Measurements from ENCODE around the gene PAH.
A peak's percentile ranks its signal among the peaks of the same experiment; 100 is the strongest.
"Not testable (repeated sequence)": the region's sequence is repeated elsewhere in the genome, so short reads cannot be mapped to it uniquely, and the experiment has no call there.

The PAH gene

DNA sequence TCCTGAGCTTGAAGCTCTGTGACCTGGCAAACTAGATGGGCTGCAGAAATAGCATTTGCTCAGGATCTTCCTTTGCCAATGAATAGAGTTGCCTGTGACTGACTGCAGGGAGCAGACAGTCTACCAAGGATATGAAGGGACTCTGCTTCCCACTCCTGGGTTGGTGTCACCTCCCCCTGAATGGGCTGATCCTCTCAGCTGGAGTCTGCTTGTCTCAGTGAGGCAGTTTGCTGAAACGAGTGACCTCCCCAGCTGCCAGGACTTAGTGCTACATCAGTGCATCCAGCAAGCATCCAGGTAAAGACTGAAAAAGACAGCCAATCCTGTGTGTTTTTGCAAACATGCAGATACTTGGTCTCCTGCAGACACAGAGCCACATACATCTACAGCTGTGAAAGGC, 28.5 kb downstream of the PAH start:
- no peak for DNase-seq

- no peak for DNase-seq
These were observed 31.8 kb downstream of the PAH start for GRCh38 chr12:102885043-102885932.

GRCh38 chr12:102883204-102883799, 33.7 kb downstream of the PAH start:
- peak; percentile 74 for DNase-seq

- no peak for DNase-seq
These were observed 36.3 kb downstream of the PAH start for GRCh38 chr12:102880783-102881182.

GRCh38 chr12:102879144-102879763, 37.8 kb downstream of the PAH start:
- DNase-seq, result no peak

GRCh38 chr12:102876883-102877282, 40.2 kb downstream of the PAH start:
- no peak for DNase-seq

- DNase-seq, result no peak
These were observed 42.2 kb downstream of the PAH start for GRCh38 chr12:102874819-102875218.

- no peak for DNase-seq
These were observed 44.0 kb downstream of the PAH start for GRCh38 chr12:102873077-102873476.

GRCh38 chr12:102871014-102871413, 46.0 kb downstream of the PAH start:
- DNase-seq, result no peak

- no peak for DNase-seq
These were observed 47.5 kb downstream of the PAH start for GRCh38 chr12:102869571-102869970.

- no peak for DNase-seq
These were observed 51.0 kb downstream of the PAH start for GRCh38 chr12:102865821-102866615.

- no peak for DNase-seq
These were observed 54.6 kb downstream of the PAH start for GRCh38 chr12:102862486-102862885.

DNA sequence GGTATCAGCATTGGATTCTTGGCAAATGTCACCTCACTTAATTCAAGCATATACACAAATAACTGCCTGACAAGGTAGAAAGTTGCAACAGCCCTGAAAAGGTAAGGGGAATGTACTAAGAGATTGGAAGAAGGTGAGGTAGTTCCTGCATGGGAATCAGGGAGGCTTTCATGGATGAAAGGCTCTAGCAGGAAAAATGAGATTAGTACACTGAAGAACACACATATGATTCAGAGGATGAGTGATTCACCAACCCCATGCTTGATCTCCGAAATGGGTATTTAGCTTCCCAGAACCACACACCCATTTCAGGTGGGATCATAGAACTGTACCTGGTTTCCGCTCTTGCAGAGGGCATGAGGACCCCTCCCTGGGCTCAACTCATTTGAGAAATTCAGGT, 65.8 kb downstream of the PAH start:
- no peak for DNase-seq

DNA sequence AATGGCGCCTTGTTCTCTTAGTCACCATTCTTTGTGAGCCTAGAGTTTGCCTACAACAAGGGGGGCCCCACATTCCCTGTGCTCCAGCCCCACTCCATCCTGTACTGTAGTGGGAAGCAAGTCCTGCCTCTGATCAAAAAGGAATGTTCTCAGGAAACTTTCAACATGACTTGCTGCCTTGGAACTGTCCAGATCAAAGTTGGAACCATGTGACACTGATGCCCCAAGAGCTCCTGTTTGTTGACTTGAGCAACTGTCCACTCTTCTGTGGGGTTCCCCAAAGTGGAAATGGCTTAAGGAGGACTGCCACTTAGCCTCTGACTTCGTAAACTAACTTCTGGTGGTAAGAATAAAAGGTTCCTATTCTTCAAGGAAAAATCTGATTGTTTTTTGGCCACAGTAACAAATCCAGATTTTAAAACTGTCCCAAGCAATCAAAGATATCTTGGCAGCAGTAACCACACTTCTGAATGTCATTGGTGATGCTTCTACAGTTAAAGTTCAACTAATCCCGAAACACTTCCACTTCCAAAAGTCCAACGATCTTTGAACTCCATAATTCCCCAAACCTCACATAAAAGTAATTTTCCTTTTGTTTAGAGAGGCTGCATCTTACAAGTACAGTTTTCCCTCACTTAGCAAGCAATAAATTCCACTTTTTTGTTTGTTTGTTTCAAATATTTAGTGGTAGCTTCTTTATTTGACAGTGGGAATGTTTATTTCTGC, 67.2 kb downstream of the PAH start:
- no peak for DNase-seq

- DNase-seq, result no peak
These were observed 68.2 kb downstream of the PAH start for GRCh38 chr12:102848832-102849231.

GRCh38 chr12:102847131-102847530, 69.9 kb downstream of the PAH start:
- DNase-seq, result no peak

DNA sequence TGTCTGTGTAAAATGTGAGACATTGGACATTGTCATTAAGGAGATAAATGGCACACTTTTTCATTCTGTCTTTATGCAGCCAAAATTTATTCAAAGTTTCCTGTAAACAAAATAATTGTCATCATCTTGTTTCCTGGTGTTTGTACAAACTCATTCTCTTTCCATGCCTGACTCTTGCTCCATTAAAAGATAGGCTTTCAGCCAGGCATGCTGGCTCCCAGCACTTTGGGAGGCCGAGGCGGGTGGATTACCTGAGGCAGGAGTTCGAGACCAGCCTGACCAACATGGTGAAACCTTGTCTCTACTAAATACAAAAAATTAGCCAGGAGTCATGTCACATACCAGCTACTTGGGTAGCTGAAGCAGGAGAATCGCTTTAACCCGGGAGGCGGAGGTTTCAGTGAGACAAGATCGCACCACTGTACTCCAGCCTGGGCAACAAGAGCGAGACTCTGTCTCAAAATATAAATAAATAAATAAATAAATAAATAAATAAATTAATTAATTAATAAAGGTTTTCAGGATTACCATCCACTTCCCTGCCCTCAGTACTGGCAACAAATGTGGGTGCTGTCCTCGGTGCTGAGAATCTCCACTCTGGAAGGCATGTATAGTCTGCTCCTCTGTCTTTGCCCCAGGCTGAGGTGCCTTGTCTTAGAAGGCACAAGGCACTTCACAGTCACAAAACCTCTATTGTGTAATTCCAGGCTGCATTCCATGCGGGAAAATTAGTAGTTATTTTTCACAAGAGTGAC, 83.2 kb downstream of the PAH start:
- DNase-seq, result no peak

GRCh38 chr12:102832826-102833225, 84.2 kb downstream of the PAH start:
- not testable (repeated sequence) for DNase-seq

- DNase-seq, result no peak
These were observed 92.7 kb downstream of the PAH start for GRCh38 chr12:102824218-102824835.

GRCh38 chr12:102821149-102821548, 95.9 kb downstream of the PAH start:
- DNase-seq, result no peak

DNA sequence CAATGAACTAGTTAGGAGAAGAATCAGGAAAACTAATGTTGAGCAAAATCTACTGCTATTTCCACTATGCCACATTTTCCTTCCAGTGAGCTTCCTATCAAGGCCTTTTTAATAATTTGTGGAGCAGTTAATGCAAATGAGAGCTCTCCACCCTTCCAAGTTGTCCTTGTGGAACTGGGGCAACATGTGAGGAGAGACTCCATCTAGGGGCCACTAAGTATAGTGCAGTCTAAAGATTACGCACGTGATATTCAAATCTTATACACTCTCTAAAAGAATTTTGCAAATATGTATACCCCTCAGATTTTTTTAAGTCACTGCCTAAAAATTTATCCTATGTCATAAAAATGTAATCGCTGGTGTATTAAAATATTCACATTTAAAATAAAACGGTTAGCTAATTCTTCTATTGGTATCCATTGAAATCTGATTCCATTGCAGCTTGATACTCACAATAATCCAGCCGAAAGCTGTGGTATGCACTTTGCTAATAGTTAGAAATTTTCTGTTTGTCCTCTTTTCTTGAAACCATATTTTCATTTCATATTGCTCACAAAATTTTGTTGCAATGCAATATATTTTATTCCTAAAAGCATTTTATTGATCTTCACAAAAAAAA, 100.1 kb downstream of the PAH start:
- DNase-seq, result no peak
